ENCODE measurements around the gene MIP. TPM values are rescaled to one million over a fixed set of nuclear protein-coding genes. Genes with fewer than 3 reads are reported as not detected.
A peak's percentile ranks its signal among the peaks of the same experiment; 100 is the strongest.

The MIP gene
- total RNA-seq, 4 donors from 2014 or later = 0.09 TPM; not detected in 3

GRCh38 chr12:56469007-56469930 lies 14.8 kb upstream of the MIP start:
- intact Hi-C loops (cut with DNase I) = no loop called here
- H3K4me3 ChIP-seq = peak overlapping the region; percentile 60 to 94 (median 84)

GRCh38 chr12:56468216-56469006 lies 14.0 kb upstream of the MIP start, which contains the start of gene SPRYD4:
SPRYD4 (plus strand) TSS chr12:56468578; CDS start chr12:56468592, 14 bp downstream.
- H3K27me3 ChIP-seq = no peaks in the 10 kb centered on the region
- 0 to 2% methylated on average over 39 to 41 of the region's 43 CpGs for WGBS, 2 donors
- H3K36me3 ChIP-seq = peaks cover 0 to 31% (median 0%) of the 10 kb centered on the region in 3 donors
- H3K27ac ChIP-seq = peak within 1 kb of the TSS; percentile 80 to 96 (median 90)
- intact Hi-C loops (cut with DNase I) = no loop called here
- TF ChIP-seq CTCF (IDR thresholded peaks at IDR 0.05) (peak; percentile 17 to 68 (median 37)), POLR2A (IDR thresholded peaks at IDR 0.05) (peak in 3 of 4 donors; percentile 69 to 86 (median 85))
- peak within 1 kb of the TSS; percentile 60 to 94 (median 84) for H3K4me3 ChIP-seq
- H3K4me1 ChIP-seq = peaks cover 8 to 39% (median 12%) of the 10 kb centered on the region in 3 donors
- no peaks in the 10 kb centered on the region for H3K9me3 ChIP-seq
- DNase-seq = peak; percentile 77

More at GRCh38 chr12:56469007-56469930, 14.8 kb upstream of the MIP start:
- 36 to 37% methylated on average over 13 to 15 of the region's 19 CpGs for WGBS, 2 donors
- TF ChIP-seq CTCF (IDR thresholded peaks at IDR 0.05) (no peak), POLR2A (IDR thresholded peaks at IDR 0.05) (no peak)
- H3K4me1 ChIP-seq = peaks cover 8 to 34% (median 12%) of the 10 kb centered on the region in 3 donors
- no peak for DNase-seq
- peak overlapping the region; percentile 80 to 96 (median 90) for H3K27ac ChIP-seq
- no peaks in the 10 kb centered on the region for H3K27me3 ChIP-seq
- H3K9me3 ChIP-seq = no peaks in the 10 kb centered on the region
- peaks cover 0 to 34% (median 0%) of the 10 kb centered on the region in 3 donors for H3K36me3 ChIP-seq

- Histone ChIP-seq H3K4me3 (no peak overlapping the region), H3K9me3 (no peaks in the 10 kb centered on the region), H3K27ac (no peak overlapping the region), H3K4me1 (peaks cover 0 to 9% (median 0%) of the 10 kb centered on the region in 3 donors), H3K27me3 (no peaks in the 10 kb centered on the region), H3K36me3 (no peaks in the 10 kb centered on the region)
- intact Hi-C loops (cut with DNase I) = no loop called here
- TF ChIP-seq POLR2A (IDR thresholded peaks at IDR 0.05) (no peak), CTCF (IDR thresholded peaks at IDR 0.05) (no peak)
- DNase-seq = no peak
Observed at GRCh38 chr12:56462565-56462964, 8.1 kb upstream of the MIP start.

GRCh38 chr12:56461235-56462159 lies 7.0 kb upstream of the MIP start:
- no peaks in the 10 kb centered on the region for H3K27me3 ChIP-seq
- no peak overlapping the region for H3K4me3 ChIP-seq
- WGBS, 2 donors = 72 to 79% methylated on average over 9 to 11 of the region's 11 CpGs
- no peak for DNase-seq
- intact Hi-C loops (cut with DNase I) = no loop called here
- no peaks in the 10 kb centered on the region for H3K9me3 ChIP-seq
- H3K4me1 ChIP-seq = peaks cover 0 to 9% (median 0%) of the 10 kb centered on the region in 3 donors
- H3K27ac ChIP-seq = no peak overlapping the region
- H3K36me3 ChIP-seq = no peaks in the 10 kb centered on the region
- TF ChIP-seq POLR2A (IDR thresholded peaks at IDR 0.05) (no peak), CTCF (IDR thresholded peaks at IDR 0.05) (no peak)
